22Rv1 (cell line): ENCODE results near the gene MAST4.

Experiments
- CTCF ChIP-seq: fragments of 450-650 bp; IDR thresholded peaks from 2 replicates; pipeline ENCODE4 v1.5.1; 2017; ENCODE audit warnings: mild to moderate bottlenecking
- ZFX ChIP-seq: fragments of 450-650 bp; IDR thresholded peaks from 2 replicates; pipeline ENCODE4 v1.6.1; 2017; ENCODE audit warnings: antibody characterized with exemption, borderline replicate concordance

- TF ChIP-seq CTCF (no peak), ZFX (no peak)
Measured at GRCh38 chr5:67032921-67033664, 436.9 kb downstream of the MAST4 start.
